AG09309 (cell line): ENCODE data around the gene CACNB2.
A peak's percentile ranks its signal among the peaks of the same experiment; 100 is the strongest.

Experiments
- DNase-seq: peaks from one replicate; pipeline ENCODE4 v3.0.0-alpha.2; 2010; ENCODE audit warnings: low read depth
- H3K4me3 ChIP-seq: 2 replicates; pipeline ENCODE4 v1.5.1; 2011; ENCODE audit warnings: mild to moderate bottlenecking, low read depth, low read length, moderate library complexity; ENCODE audit not compliant: control insufficient read depth
- TF ChIP-seq, protein P1 (sequence below): IDR thresholded peaks from 2 replicates; pipeline ENCODE4 v1.5.1; 2011; ENCODE audit warnings: mild to moderate bottlenecking, low read depth, low read length, inconsistent platforms; ENCODE audit not compliant: insufficient read depth, control insufficient read depth; ENCODE audit errors: missing control alignments

The CACNB2 gene

DNA sequence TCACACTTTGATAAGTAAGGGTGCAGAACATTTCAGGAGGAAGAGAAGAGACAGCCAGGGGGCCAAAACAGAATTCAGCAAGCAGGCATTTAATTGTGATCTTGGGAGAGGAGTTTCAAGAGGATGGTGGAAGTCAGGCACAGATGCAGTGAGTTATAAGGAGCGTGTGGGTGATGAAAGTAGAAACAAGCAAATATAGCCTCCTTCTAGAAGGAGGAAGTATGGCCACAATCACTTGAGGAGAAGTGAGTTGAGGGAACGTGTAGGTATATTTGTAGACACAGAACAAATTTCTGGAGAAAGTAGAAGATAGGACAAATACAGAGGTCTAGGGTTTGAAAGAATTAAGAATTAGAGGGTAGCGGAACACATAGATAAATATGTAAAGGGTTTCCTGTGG is 165.8 kb downstream of the CACNB2 start:
- no peak overlapping the region for H3K4me3 ChIP-seq
- DNase-seq, result no peak
- TF ChIP-seq, protein P1, sequence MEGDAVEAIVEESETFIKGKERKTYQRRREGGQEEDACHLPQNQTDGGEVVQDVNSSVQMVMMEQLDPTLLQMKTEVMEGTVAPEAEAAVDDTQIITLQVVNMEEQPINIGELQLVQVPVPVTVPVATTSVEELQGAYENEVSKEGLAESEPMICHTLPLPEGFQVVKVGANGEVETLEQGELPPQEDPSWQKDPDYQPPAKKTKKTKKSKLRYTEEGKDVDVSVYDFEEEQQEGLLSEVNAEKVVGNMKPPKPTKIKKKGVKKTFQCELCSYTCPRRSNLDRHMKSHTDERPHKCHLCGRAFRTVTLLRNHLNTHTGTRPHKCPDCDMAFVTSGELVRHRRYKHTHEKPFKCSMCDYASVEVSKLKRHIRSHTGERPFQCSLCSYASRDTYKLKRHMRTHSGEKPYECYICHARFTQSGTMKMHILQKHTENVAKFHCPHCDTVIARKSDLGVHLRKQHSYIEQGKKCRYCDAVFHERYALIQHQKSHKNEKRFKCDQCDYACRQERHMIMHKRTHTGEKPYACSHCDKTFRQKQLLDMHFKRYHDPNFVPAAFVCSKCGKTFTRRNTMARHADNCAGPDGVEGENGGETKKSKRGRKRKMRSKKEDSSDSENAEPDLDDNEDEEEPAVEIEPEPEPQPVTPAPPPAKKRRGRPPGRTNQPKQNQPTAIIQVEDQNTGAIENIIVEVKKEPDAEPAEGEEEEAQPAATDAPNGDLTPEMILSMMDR, result no peak

DNA sequence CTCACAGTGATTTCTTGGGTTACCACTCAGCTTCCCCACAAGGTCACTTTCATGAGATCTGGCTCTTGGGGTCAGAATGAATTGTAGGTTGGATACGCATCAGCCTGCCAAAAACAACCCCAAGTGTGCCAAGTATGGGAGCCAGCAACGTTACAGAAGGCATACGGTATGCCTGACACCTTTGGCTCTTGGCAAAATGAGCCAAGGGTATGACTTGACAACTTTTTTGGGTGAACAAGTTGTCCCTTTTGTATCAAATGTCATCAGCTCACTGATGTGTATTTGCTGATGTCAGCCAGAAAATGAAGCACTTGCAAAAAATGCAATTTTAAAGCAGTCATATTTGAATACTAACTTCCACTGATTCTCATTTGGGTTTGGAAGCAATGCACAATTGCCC is 168.4 kb downstream of the CACNB2 start:
- no peak for DNase-seq
- TF ChIP-seq, protein P1, result no peak
- H3K4me3 ChIP-seq, result no peak overlapping the region

DNA sequence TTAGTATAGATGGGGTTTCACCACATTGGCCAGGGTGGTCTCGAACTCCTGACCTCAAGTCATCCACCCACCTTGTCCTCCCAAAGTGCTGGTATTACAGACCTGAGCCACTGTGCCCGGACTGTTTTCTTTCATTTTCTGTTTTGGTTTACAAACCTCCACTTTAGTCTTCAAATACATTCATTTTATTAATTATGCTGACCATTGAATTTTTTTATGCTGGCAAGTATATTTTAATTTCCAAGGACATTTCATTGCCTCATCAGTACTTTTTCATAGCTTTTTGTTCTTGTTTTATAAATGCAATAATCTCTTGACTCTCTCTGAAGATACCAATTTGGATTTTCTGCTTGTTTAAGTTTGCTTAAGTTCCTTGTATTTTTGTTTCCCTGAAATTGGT is 170.5 kb downstream of the CACNB2 start:
- TF ChIP-seq, protein P1, result no peak
- H3K4me3 ChIP-seq, result no peak overlapping the region
- no peak for DNase-seq

DNA sequence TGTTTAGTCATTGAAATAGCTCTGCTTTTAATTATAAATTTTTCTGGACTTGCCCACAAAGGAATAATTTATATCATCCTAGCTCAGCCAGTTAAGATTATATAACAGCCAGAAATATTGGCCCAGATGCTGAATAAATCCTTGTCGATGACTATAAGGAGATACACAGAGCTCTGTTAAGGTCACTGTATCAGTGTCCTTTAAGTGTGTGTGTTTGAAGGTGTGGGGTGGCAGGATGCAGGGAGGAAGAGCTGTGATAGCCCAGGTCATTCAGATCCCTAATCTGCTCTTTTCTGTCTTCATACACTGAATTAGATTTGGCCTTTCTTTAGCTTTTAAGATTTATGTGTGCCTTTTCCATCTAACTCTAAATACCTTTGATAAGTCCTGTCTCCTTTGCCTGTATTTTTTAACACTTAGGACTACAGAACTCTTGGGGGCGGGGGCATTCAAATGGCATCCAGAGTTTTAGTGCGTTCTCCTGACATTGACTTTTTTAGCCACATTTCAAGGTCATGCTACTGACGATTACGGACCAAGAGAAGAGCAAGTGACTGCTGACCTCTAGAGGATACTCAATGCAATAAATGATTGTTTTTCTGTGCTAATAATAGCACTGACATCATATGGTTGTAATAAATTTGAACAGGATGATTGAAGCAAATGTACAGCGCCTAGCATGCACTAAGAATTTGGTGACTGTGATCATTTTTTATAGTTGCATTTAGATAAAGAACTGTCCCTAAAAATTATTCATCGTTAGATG is 172.3 kb downstream of the CACNB2 start:
- DNase-seq, result peak; percentile 11
- TF ChIP-seq, protein P1, result peak; percentile 36
- no peak overlapping the region for H3K4me3 ChIP-seq

DNA sequence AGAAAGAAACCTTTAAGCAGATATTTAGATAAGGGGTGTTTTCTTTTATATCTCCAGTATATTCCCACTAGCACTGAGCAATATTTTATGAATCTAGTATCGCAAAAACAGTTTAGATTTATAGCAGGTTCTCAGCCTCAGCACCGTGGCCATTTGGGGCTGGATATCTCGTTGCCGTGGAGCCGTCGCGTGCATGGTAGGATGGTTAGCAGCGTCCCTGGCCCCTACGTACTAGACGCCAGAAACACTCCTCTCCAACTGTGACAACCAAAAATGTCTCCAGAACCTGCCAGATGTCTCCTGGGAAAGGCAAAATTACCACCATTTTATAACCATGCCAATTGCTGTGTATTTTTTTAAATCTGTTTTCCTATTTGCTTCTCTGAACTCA is 172.9 kb downstream of the CACNB2 start:
- DNase-seq, result no peak
- H3K4me3 ChIP-seq, result no peak overlapping the region
- TF ChIP-seq, protein P1, result no peak

DNA sequence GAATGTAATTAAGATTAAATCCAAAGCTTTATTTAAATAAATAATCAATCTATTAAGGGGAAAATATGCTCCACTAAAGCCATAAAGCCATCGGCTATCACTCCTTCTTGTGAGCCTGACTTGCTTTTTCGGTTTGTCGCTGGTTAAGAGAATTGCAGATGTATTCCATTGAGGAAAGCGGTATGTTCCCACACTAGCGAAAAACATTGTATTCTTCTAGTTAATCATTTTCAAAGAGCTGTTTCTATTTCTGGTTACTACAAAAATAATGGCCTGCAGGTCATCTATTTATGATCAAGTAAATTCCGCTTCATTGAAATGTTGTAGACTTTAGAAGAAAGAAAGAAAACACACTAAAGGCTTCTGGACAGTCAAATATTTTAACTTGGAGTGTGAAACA is 173.4 kb downstream of the CACNB2 start:
- H3K4me3 ChIP-seq, result no peak overlapping the region
- TF ChIP-seq, protein P1, result no peak
- DNase-seq, result no peak
